ENCODE measurements around the gene BABAM2.

- no peak for TF ChIP-seq MAX (IDR thresholded peaks at IDR 0.05; ENCODE audit: low read depth, low read length)
- no peak for TF ChIP-seq REST (IDR thresholded peaks at IDR 0.05; ENCODE audit: low read depth, low read length)
- TF ChIP-seq EP300 (IDR thresholded peaks at IDR 0.05; ENCODE audit: borderline replicate concordance in 1 of 2, control insufficient read depth in 1 of 2, low read depth in 2 of 2, low read length in 2 of 2), result no peak
- no peak for TF ChIP-seq RAD21 (IDR thresholded peaks at IDR 0.05; ENCODE audit: insufficient read depth, low read depth, low read length)
Observed at GRCh38 chr2:27875089-27875881, 15.2 kb upstream of the BABAM2 start.
